IMR-90 (cell line): ENCODE data around the gene OR10G2. TPM values are rescaled to one million over a fixed set of nuclear protein-coding genes. Genes with fewer than 3 reads are reported as not detected.

Experiments
- ATAC-seq: fragments of 200-7000 bp; cut with Tn5 transposase; 2 replicates; pipeline ENCODE4 v1.9.1; 2020; ENCODE audit warnings: low read depth, mild to moderate bottlenecking, moderate library complexity
- BruUV-seq: library from RNA; stranded (reverse); fragments of 400-500 nt; replicated peaks from 2 replicates; lab custom pipeline; 2021; lab: Mats Ljungman, UMichigan
- CTCF ChIA-PET: fragments of 300-600 bp; formaldehyde crosslinking; extraction: SDS; loops from one replicate; lab custom pipeline; 2021; ENCODE audit warnings: antibody characterized with exemption; lab: Yijun Ruan, JAX
- POLR2A ChIA-PET: fragments of 300-600 bp; sonication (Branson Sonifier 250); formaldehyde crosslinking; loops from one replicate; lab custom pipeline; 2022; ENCODE audit warnings: antibody characterized with exemption; ENCODE audit not compliant: unreplicated experiment; lab: Charles Lee
- DNase-seq: peaks from one replicate; pipeline ENCODE4 v3.0.0; 2013
- H2AFZ ChIP-seq: replicated peaks from 2 replicates; pipeline ENCODE3; 2013; ENCODE audit warnings: low read length, mild to moderate bottlenecking; ENCODE audit not compliant: poor library complexity
- H2AK5ac ChIP-seq: 2 replicates; pipeline ENCODE4 v1.6.1; 2013; ENCODE audit warnings: low read depth, low read length, inconsistent platforms
- H2AK9ac ChIP-seq: replicated peaks from 2 replicates; pipeline ENCODE3; 2013; ENCODE audit warnings: mild to moderate bottlenecking, low read depth, low read length, moderate library complexity; ENCODE audit not compliant: poor library complexity
- H2BK120ac ChIP-seq: 2 replicates; pipeline ENCODE4 v1.6.1; 2013; ENCODE audit warnings: low read depth, low read length, inconsistent platforms
- H2BK15ac ChIP-seq: 3 replicates; pipeline ENCODE4 v1.6.1; 2013; ENCODE audit warnings: low read depth, low read length, inconsistent platforms
- H2BK20ac ChIP-seq: 2 replicates; pipeline ENCODE4 v1.6.1; 2013; ENCODE audit warnings: low read depth, mild to moderate bottlenecking, inconsistent platforms, low read length, moderate library complexity
- H2BK5ac ChIP-seq: 2 replicates; pipeline ENCODE4 v1.6.1; 2013; ENCODE audit warnings: mild to moderate bottlenecking, low read depth, low read length, inconsistent platforms; ENCODE audit not compliant: poor library complexity, severe bottlenecking
- H3K14ac ChIP-seq: replicated peaks from 2 replicates; pipeline ENCODE4 v1.6.1; 2013; ENCODE audit warnings: low read depth, low read length, inconsistent platforms
- H3K18ac ChIP-seq: 2 replicates; pipeline ENCODE4 v1.6.1; 2013; ENCODE audit warnings: low read depth, low read length, control low read depth
- H3K23ac ChIP-seq: 2 replicates; pipeline ENCODE4 v1.6.1; 2013; ENCODE audit warnings: low read depth, low read length, inconsistent platforms
- H3K27ac ChIP-seq: 2 replicates; pipeline ENCODE4 v1.5.1; 2013; ENCODE audit warnings: mild to moderate bottlenecking, control low read depth, low read length; ENCODE audit not compliant: insufficient read depth
- H3K27me3 ChIP-seq: 2 replicates; pipeline ENCODE4 v1.6.1; 2013; ENCODE audit warnings: low read length; ENCODE audit not compliant: control insufficient read depth, insufficient read depth
- H3K36me3 ChIP-seq: 2 replicates; pipeline ENCODE4 v1.6.1; 2013; ENCODE audit warnings: low read length, mixed read lengths; ENCODE audit not compliant: control insufficient read depth, insufficient read depth
- H3K4ac ChIP-seq: 2 replicates; pipeline ENCODE4 v1.6.1; 2013; ENCODE audit warnings: low read depth, low read length, inconsistent platforms
- H3K4me1 ChIP-seq: 2 replicates; pipeline ENCODE4 v1.6.1; 2013; ENCODE audit warnings: low read length, mixed read lengths; ENCODE audit not compliant: control insufficient read depth, insufficient read depth
- H3K4me2 ChIP-seq: 2 replicates; pipeline ENCODE4 v1.6.1; 2013; ENCODE audit warnings: low read depth, mild to moderate bottlenecking, control low read depth, low read length, moderate library complexity
- H3K4me3 ChIP-seq: 2 replicates; pipeline ENCODE4 v1.5.1; 2013; ENCODE audit warnings: low read depth, mild to moderate bottlenecking, control low read depth, low read length, moderate library complexity; ENCODE audit not compliant: insufficient read depth
- H3K56ac ChIP-seq: 2 replicates; pipeline ENCODE4 v1.6.1; 2013; ENCODE audit warnings: low read length, inconsistent platforms; ENCODE audit not compliant: insufficient read depth; ENCODE audit errors: extremely low read depth
- H3K79me1 ChIP-seq, 2 experiments: 2 replicates each; pipeline ENCODE4 v1.6.1; 2013; ENCODE audit warnings: low read length in 2 of 2, inconsistent platforms in 1 of 2, low read depth in 1 of 2
- H3K9ac ChIP-seq: 2 replicates; pipeline ENCODE4 v1.6.1; 2013; ENCODE audit warnings: low read depth, low read length, control low read depth
- H3K9me1 ChIP-seq: 2 replicates; pipeline ENCODE4 v1.6.1; 2013; ENCODE audit warnings: low read length, inconsistent platforms; ENCODE audit not compliant: insufficient read depth
- H3K9me3 ChIP-seq: 2 replicates; pipeline ENCODE4 v1.6.1; 2013; ENCODE audit warnings: low read length; ENCODE audit not compliant: control insufficient read depth, insufficient read depth
- H4K20me1 ChIP-seq: 2 replicates; pipeline ENCODE4 v1.6.1; 2013; ENCODE audit warnings: low read length, inconsistent platforms; ENCODE audit not compliant: insufficient read depth
- H4K5ac ChIP-seq: 2 replicates; pipeline ENCODE4 v1.6.1; 2013; ENCODE audit warnings: mild to moderate bottlenecking, low read depth, low read length, control low read depth
- H4K8ac ChIP-seq, 2 experiments: 2 replicates each; pipeline ENCODE4 v1.6.1; 2013; ENCODE audit warnings: low read depth in 2 of 2, low read length in 2 of 2, control low read depth in 1 of 2, inconsistent platforms in 1 of 2
- H4K91ac ChIP-seq: 2 replicates; pipeline ENCODE4 v1.6.1; 2013; ENCODE audit warnings: low read depth, low read length, inconsistent platforms; ENCODE audit not compliant: insufficient read depth
- BHLHE40 ChIP-seq: fragments of 150-350 bp; IDR thresholded peaks from 2 replicates; pipeline ENCODE4 v1.6.1; 2016; ENCODE audit warnings: mild to moderate bottlenecking, low read depth, low read length
- ELK1 ChIP-seq: fragments of 150-350 bp; IDR thresholded peaks from 2 replicates; pipeline ENCODE4 v1.6.1; 2016; ENCODE audit warnings: low read depth, mild to moderate bottlenecking, low read length, moderate library complexity, borderline replicate concordance
- FOS ChIP-seq: fragments of 150-350 bp; IDR thresholded peaks from 2 replicates; pipeline ENCODE4 v1.6.1; 2016; ENCODE audit warnings: low read depth, low read length
- MAZ ChIP-seq: IDR thresholded peaks from 2 replicates; pipeline ENCODE4 v1.6.1; 2012; ENCODE audit warnings: low read depth, mild to moderate bottlenecking, low read length, improper control_type of control experiment, moderate library complexity, borderline replicate concordance
- SMC3 ChIP-seq: fragments of 150-350 bp; IDR thresholded peaks from 2 replicates; pipeline ENCODE4 v1.6.1; 2016; ENCODE audit warnings: low read depth, mild to moderate bottlenecking, antibody characterized with exemption, low read length, moderate library complexity
- USF2 ChIP-seq: fragments of 150-350 bp; IDR thresholded peaks from 2 replicates; pipeline ENCODE4 v1.6.1; 2017; ENCODE audit warnings: mild to moderate bottlenecking, antibody characterized with exemption, low read length, low read depth
- WGBS, 2 experiments: methylation state at CpG; one replicate each; pipeline versions ENCODE4 v1.1.5 to v1.1.7; 2013; ENCODE audit warnings: missing lambda C conversion rate in 2 of 2; ENCODE audit not compliant: insufficient read length in 1 of 2; ENCODE audit errors: extremely low coverage in 2 of 2; 5-methylcytosine and 5-hydroxymethylcytosine counted together
- dilution Hi-C: fragments of 300-500 bp; cut with HindIII; formaldehyde crosslinking; loops from one replicate; pipeline ENCODE4 v1.14.3; 2018; ENCODE audit warnings: low sequenced_read_pairs; ENCODE audit not compliant: unreplicated experiment
- in situ Hi-C: fragments of 300-500 bp; cut with MboI; formaldehyde crosslinking; loops from 3 replicates; pipeline ENCODE4 v1.14.3; 2019; ENCODE audit warnings: low sequenced_read_pairs, inconsistent platforms, mixed read lengths
- intact Hi-C: fragments of 100-400 bp; cut with micrococcal nuclease; formaldehyde crosslinking; loops from 2 replicates; pipeline ENCODE4 v1.10.0; 2022
- polyA plus RNA-seq, 3 experiments: library from polyadenylated mRNA; depleted of rRNA; stranded (reverse); fragments of >200 nt; gene quantifications; 2 replicates each; pipeline ENCODE4 v1.2.3, GENCODE V29; 2012; ENCODE audit warnings: low replicate concordance in 1 of 3
- total RNA-seq: library from RNA; depleted of rRNA; stranded (reverse); fragments of >200 nt; gene quantifications from 2 replicates; pipeline ENCODE4 v1.2.3, GENCODE V29; 2012

Gene OR10G2
- total and polyA plus RNA-seq, 2 of the 4 experiments (the other 2 are of a cell fraction): not detected

GRCh38 chr14:21653331-21653885 lies 18.7 kb upstream of the OR10G2 start, which contains the start of gene OR4E2:
Gene OR4E2 (plus strand): TSS chr14:21653835. CDS start chr14:21665083, 11,248 bp downstream.
- Histone ChIP-seq H3K27me3 (no peaks in the 10 kb centered on the region; the same call in 1 of the 2 replicates), H3K9me1 (no peaks in the 10 kb centered on the region), H3K9ac (no peak within 1 kb of the TSS), H4K8ac (no peak within 1 kb of the TSS), H2BK5ac (no peak within 1 kb of the TSS), H2BK15ac (no peak within 1 kb of the TSS), H3K79me1 (no peaks in the 10 kb centered on the region), H2AFZ (no peak within 1 kb of the TSS), H3K18ac (no peak within 1 kb of the TSS), H3K4ac (no peak within 1 kb of the TSS), H4K5ac (no peak within 1 kb of the TSS), H3K14ac (no peak within 1 kb of the TSS), H4K20me1 (no peaks in the 10 kb centered on the region), H3K4me3 (no peak within 1 kb of the TSS), H3K27ac (no peak within 1 kb of the TSS), H3K9me3 (no peaks in the 10 kb centered on the region), H2AK9ac (no peak within 1 kb of the TSS), H2AK5ac (no peak within 1 kb of the TSS), H3K23ac (no peak within 1 kb of the TSS), H3K56ac (no peak within 1 kb of the TSS), H2BK20ac (no peak within 1 kb of the TSS), H4K91ac (no peak within 1 kb of the TSS), H3K4me2 (no peak within 1 kb of the TSS), H2BK120ac (no peak within 1 kb of the TSS), H3K4me1 (no peaks in the 10 kb centered on the region), H3K36me3 (no peaks in the 10 kb centered on the region)
- no peak for ATAC-seq
- in situ Hi-C loops: no loop called here
- WGBS, 2 experiments: no CpG with 5 or more reads among the region's 2 CpGs
- no peak for DNase-seq
- TF ChIP-seq BHLHE40: no peak
- TF ChIP-seq MAZ: no peak
- no peak for TF ChIP-seq FOS
- no peak for TF ChIP-seq ELK1
- TF ChIP-seq SMC3: no peak
- no peak for TF ChIP-seq USF2
- BruUV-seq: no TSS peak
- CTCF ChIA-PET: no interaction called here
- dilution Hi-C loops: no loop called here
- POLR2A ChIA-PET: no interaction called here
- intact Hi-C loops: no loop called here
